GM06990 (cell line): ENCODE measurements around the gene MCMBP.

Experiments
- DNase-seq: peaks from one replicate; pipeline ENCODE4 v3.0.0-alpha.2; 2011; ENCODE audit not compliant: insufficient read length; ENCODE audit errors: extremely low read depth
- H3K27me3 ChIP-seq: replicated peaks from 2 replicates; pipeline ENCODE4 v1.6.0; 2011; ENCODE audit warnings: low read length; ENCODE audit not compliant: control insufficient read depth, insufficient read depth
- H3K36me3 ChIP-seq: 2 replicates; pipeline ENCODE4 v1.5.1; 2011; ENCODE audit warnings: low read length; ENCODE audit not compliant: control insufficient read depth, insufficient read depth
- H3K4me3 ChIP-seq: replicated peaks from 2 replicates; pipeline ENCODE4 v1.5.1; 2011; ENCODE audit warnings: low read depth, mild to moderate bottlenecking, control low read depth, low read length
- CTCF ChIP-seq: IDR thresholded peaks from 2 replicates; pipeline ENCODE4 v1.5.1; 2011; ENCODE audit warnings: low read length, control low read depth, mild to moderate bottlenecking, inconsistent platforms; ENCODE audit not compliant: insufficient read depth, poor library complexity, severe bottlenecking

Gene MCMBP

GRCh38 chr10:119817991-119818888 lies 54.4 kb downstream of the MCMBP start:
- TF ChIP-seq CTCF = no peak
- peak; percentile 18 for DNase-seq
- H3K36me3 ChIP-seq = no peaks in the 10 kb centered on the region; the same call in none of the 2 replicates
- H3K4me3 ChIP-seq = no peak overlapping the region
- H3K27me3 ChIP-seq = no peaks in the 10 kb centered on the region

DNA sequence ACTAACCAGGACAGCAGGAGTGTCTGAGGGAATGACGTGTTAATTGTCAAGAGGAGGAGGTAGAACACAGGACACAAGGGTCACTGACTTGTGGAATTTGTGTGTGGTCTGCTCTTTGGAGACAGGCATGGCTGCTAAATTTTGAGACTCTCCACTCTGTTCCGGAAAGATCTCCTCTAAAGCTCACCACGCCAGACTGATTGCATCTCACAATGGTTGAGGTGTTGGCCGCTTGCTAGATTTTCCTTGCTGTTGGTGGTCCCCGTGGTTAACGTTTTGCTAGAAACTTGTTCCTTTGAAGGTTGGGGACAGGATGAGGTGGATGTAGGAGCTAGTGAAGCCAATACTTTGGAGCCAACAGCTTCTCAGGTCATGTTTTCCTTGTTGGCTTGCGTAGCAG lies 57.0 kb downstream of the MCMBP start:
- Histone ChIP-seq H3K4me3 (no peak overlapping the region), H3K27me3 (no peaks in the 10 kb centered on the region), H3K36me3 (no peaks in the 10 kb centered on the region; the same call in none of the 2 replicates)
- TF ChIP-seq CTCF = no peak
- no peak for DNase-seq

- no peak for DNase-seq
- no peaks in the 10 kb centered on the region for H3K27me3 ChIP-seq
- H3K4me3 ChIP-seq = no peak overlapping the region
- TF ChIP-seq CTCF = no peak
- no peaks in the 10 kb centered on the region; the same call in 1 of the 2 replicates for H3K36me3 ChIP-seq
These were observed 60.0 kb downstream of the MCMBP start for GRCh38 chr10:119812684-119813083.

- H3K36me3 ChIP-seq = no peaks in the 10 kb centered on the region; the same call in 1 of the 2 replicates
- H3K4me3 ChIP-seq = no peak overlapping the region
- no peak for TF ChIP-seq CTCF
- no peaks in the 10 kb centered on the region for H3K27me3 ChIP-seq
- no peak for DNase-seq
These were observed 61.5 kb downstream of the MCMBP start for GRCh38 chr10:119811122-119811521.

GRCh38 chr10:119807960-119808697 lies 64.5 kb downstream of the MCMBP start:
- Histone ChIP-seq H3K4me3 (no peak overlapping the region), H3K36me3 (peaks cover 3% of the 10 kb centered on the region), H3K27me3 (no peaks in the 10 kb centered on the region)
- TF ChIP-seq CTCF = no peak
- no peak for DNase-seq
